GM23338 (cell line): ENCODE data around the gene RAB31. TPM values are rescaled to one million over a fixed set of nuclear protein-coding genes. Genes with fewer than 3 reads are reported as not detected.

Source experiments
- ATAC-seq: fragments of 200-7000 bp; cut with Tn5 transposase; 3 replicates; pipeline ENCODE4 v1.9.1; 2020
- DNase-seq: peaks from one replicate; pipeline ENCODE4 v3.0.0-alpha.2; 2015; ENCODE audit warnings: low spot score
- H2AFZ ChIP-seq: fragments of 200-600 bp; sonication (generic); 2 replicates; pipeline ENCODE4 v1.8.0; 2016; ENCODE audit warnings: antibody characterized with exemption, mild to moderate bottlenecking, moderate library complexity
- H3F3A ChIP-seq: fragments of 200-600 bp; sonication (generic); replicated peaks from 2 replicates; pipeline ENCODE4 v1.8.0; 2017; ENCODE audit warnings: antibody characterized with exemption, mixed run types, low read depth
- H3K27ac ChIP-seq: fragments of 200-600 bp; sonication (generic); 2 replicates; pipeline ENCODE4 v1.6.1; 2016; ENCODE audit warnings: low read depth
- H3K27me3 ChIP-seq: fragments of 200-600 bp; sonication (generic); 2 replicates; pipeline ENCODE4 v1.8.0; 2016; ENCODE audit warnings: mild to moderate bottlenecking, mixed run types, moderate library complexity; ENCODE audit not compliant: insufficient read depth
- H3K36me3 ChIP-seq: fragments of 200-600 bp; sonication (generic); 2 replicates; pipeline ENCODE4 v1.8.0; 2016; ENCODE audit warnings: mild to moderate bottlenecking; ENCODE audit not compliant: insufficient read depth
- H3K4me1 ChIP-seq: fragments of 200-600 bp; sonication (generic); 2 replicates; pipeline ENCODE4 v1.8.0; 2016; ENCODE audit warnings: mild to moderate bottlenecking, moderate library complexity; ENCODE audit not compliant: insufficient read depth
- H3K4me2 ChIP-seq: fragments of 200-600 bp; sonication (generic); 2 replicates; pipeline ENCODE4 v1.7.1; 2017; ENCODE audit warnings: mixed run types
- H3K4me3 ChIP-seq: fragments of 200-600 bp; sonication (generic); 2 replicates; pipeline ENCODE4 v1.6.1; 2016; ENCODE audit warnings: mixed run types
- H3K79me2 ChIP-seq: fragments of 200-600 bp; sonication (generic); replicated peaks from 2 replicates; pipeline ENCODE4 v1.8.0; 2017; ENCODE audit warnings: mild to moderate bottlenecking; ENCODE audit not compliant: insufficient read depth
- H3K9me2 ChIP-seq: fragments of 200-600 bp; sonication (generic); 2 replicates; pipeline ENCODE4 v1.8.0; 2017; ENCODE audit not compliant: insufficient read depth
- H4K20me1 ChIP-seq: fragments of 200-600 bp; sonication (generic); replicated peaks from 2 replicates; pipeline ENCODE4 v1.8.0; 2017; ENCODE audit warnings: mild to moderate bottlenecking; ENCODE audit not compliant: insufficient read depth
- H3K27ac Mint-ChIP-seq: 2 replicates; pipeline ENCODE4 v1.8.0; 2020; ENCODE audit warnings: inconsistent platforms, mild to moderate bottlenecking, moderate library complexity, mixed read lengths
- H3K27me3 Mint-ChIP-seq: 3 replicates; pipeline ENCODE4 v1.8.0; 2022; ENCODE audit warnings: low read depth, mild to moderate bottlenecking, moderate library complexity, mixed read lengths, inconsistent platforms; ENCODE audit not compliant: insufficient read depth, poor library complexity
- H3K36me3 Mint-ChIP-seq: 3 replicates; pipeline ENCODE4 v1.8.0; 2021; ENCODE audit warnings: low read depth, mild to moderate bottlenecking, inconsistent platforms, moderate library complexity, mixed read lengths
- H3K4me1 Mint-ChIP-seq: 3 replicates; pipeline ENCODE4 v1.8.0; 2020; ENCODE audit warnings: mild to moderate bottlenecking, inconsistent platforms, mixed read lengths
- H3K4me3 Mint-ChIP-seq: 3 replicates; pipeline ENCODE4 v1.8.0; 2021; ENCODE audit warnings: moderate library complexity, mild to moderate bottlenecking, inconsistent platforms, mixed read lengths
- H3K9me3 Mint-ChIP-seq: 3 replicates; pipeline ENCODE4 v1.8.0; 2020; ENCODE audit warnings: moderate library complexity, mild to moderate bottlenecking, inconsistent platforms, mixed read lengths
- CREB1 ChIP-seq: fragments of 250-450 bp; sonication (Bioruptor Pico); IDR thresholded peaks from 2 replicates; pipeline ENCODE4 v1.5.0; 2020; ENCODE audit warnings: low read depth, mild to moderate bottlenecking, moderate library complexity
- CTCF ChIP-seq, 2 experiments: fragments of 200-600 bp in 1 of 2; sonication (generic) in 1 of 2; conservative IDR thresholded peaks; 2 replicates each; pipeline versions ENCODE4 v1.5.1 to v1.6.1; 2016 to 2017; ENCODE audit warnings: antibody characterized with exemption in 2 of 2, low read depth in 2 of 2, mild to moderate bottlenecking in 2 of 2, moderate library complexity in 1 of 2
- ETS1 ChIP-seq: IDR thresholded peaks from 2 replicates; pipeline ENCODE4 v1.6.1; 2016; ENCODE audit warnings: antibody characterized with exemption
- EZH2 ChIP-seq: fragments of 200-600 bp; sonication (generic); IDR thresholded peaks from one replicate; pipeline ENCODE4 v1.8.0; 2017; ENCODE audit warnings: antibody characterized with exemption, mild to moderate bottlenecking, low read depth; ENCODE audit not compliant: unreplicated experiment
- EZH2phosphoT487 ChIP-seq: fragments of 200-600 bp; sonication (generic); IDR thresholded peaks from one replicate; pipeline ENCODE4 v1.8.1; 2018; ENCODE audit warnings: antibody characterized with exemption; ENCODE audit not compliant: unreplicated experiment
- JUNB ChIP-seq: IDR thresholded peaks from one replicate; pipeline ENCODE4 v1.6.1; 2016; ENCODE audit warnings: antibody characterized with exemption; ENCODE audit not compliant: unreplicated experiment
- NANOG ChIP-seq: IDR thresholded peaks from 2 replicates; pipeline ENCODE4 v1.6.1; 2016; ENCODE audit warnings: antibody characterized with exemption, borderline replicate concordance
- POLR2AphosphoS5 ChIP-seq: IDR thresholded peaks from 2 replicates; pipeline ENCODE4 v1.6.1; 2016; ENCODE audit warnings: antibody characterized with exemption, low read depth
- REST ChIP-seq: IDR thresholded peaks from one replicate; pipeline ENCODE4 v1.6.1; 2018; ENCODE audit warnings: antibody characterized with exemption; ENCODE audit not compliant: unreplicated experiment
- STAT1 ChIP-seq: IDR thresholded peaks from one replicate; pipeline ENCODE4 v1.6.1; 2016; ENCODE audit warnings: antibody characterized with exemption; ENCODE audit not compliant: unreplicated experiment
- ZNF114 ChIP-seq: fragments of 250-450 bp; sonication (Bioruptor Pico); IDR thresholded peaks from 2 replicates; pipeline ENCODE4 v1.5.0; 2020; ENCODE audit warnings: mild to moderate bottlenecking, moderate library complexity
- ZNF331 ChIP-seq: fragments of 250-450 bp; sonication (Bioruptor Pico); IDR thresholded peaks from 2 replicates; pipeline ENCODE4 v1.5.0; 2020; ENCODE audit warnings: low read depth, mild to moderate bottlenecking, moderate library complexity
- ZNF462 ChIP-seq: fragments of 250-450 bp; sonication (Bioruptor Pico); IDR thresholded peaks from 2 replicates; pipeline ENCODE4 v1.5.0; 2020; ENCODE audit warnings: mild to moderate bottlenecking, moderate library complexity
- polyA plus RNA-seq: library from polyadenylated mRNA; unstranded; fragments of >200 nt; fragmentation: Nextera tagmentation; extraction: Ambion mirVana; gene quantifications from 2 replicates; pipeline ENCODE4 v1.2.1, GENCODE V29; 2016
- total RNA-seq: library from RNA; depleted of rRNA; stranded (reverse); fragments of >200 nt; shearing (Covaris generic); gene quantifications from 2 replicates; pipeline ENCODE4 v1.2.3, GENCODE V29; 2014

RAB31 gene
- total and polyA plus RNA-seq, 2 experiments from 2014 or later, result 33.8 to 46.1 TPM

GRCh38 chr18:9846162-9846925 is 138.2 kb downstream of the RAB31 start:
- Histone ChIP-seq H3K9me2 (no peaks in the 10 kb centered on the region; the same call in 1 of the 2 replicates), H3K4me1 (peaks cover 12% of the 10 kb centered on the region), H3K4me2 (no peak overlapping the region), H3K36me3 (no peaks in the 10 kb centered on the region), H3F3A (0 out of 2 replicates have a peak, but pooled peaks cover 3% of the 10 kb centered on the region), H3K79me2 (no peaks in the 10 kb centered on the region), H3K4me3 (no peak overlapping the region), H2AFZ (no peak overlapping the region), H4K20me1 (no peaks in the 10 kb centered on the region), H3K27ac (no peak overlapping the region), H3K27me3 (no peaks in the 10 kb centered on the region)
- H3K4me1 Mint-ChIP-seq, result peaks cover 24% of the 10 kb centered on the region
- no peak overlapping the region for H3K4me3 Mint-ChIP-seq
- no peaks in the 10 kb centered on the region; the same call in 2 of the 3 replicates for H3K36me3 Mint-ChIP-seq
- H3K27ac Mint-ChIP-seq, result no peak overlapping the region
- TF ChIP-seq EZH2phosphoT487 (no peak), CTCF (conservative IDR thresholded peaks at IDR 0.05; ENCODE audit: low read depth in 2 of 2) (no peak), ZNF462 (CRISPR knock-in tag) (no peak), POLR2AphosphoS5 (no peak), ZNF114 (CRISPR knock-in tag) (no peak), REST (no peak), STAT1 (no peak), ZNF331 (no peak), ETS1 (no peak), JUNB (no peak), NANOG (no peak), EZH2 (no peak), CREB1 (CRISPR knock-in tag) (no peak)
- peaks cover 2% of the 10 kb centered on the region for H3K27me3 Mint-ChIP-seq
- no peak for DNase-seq
- H3K9me3 Mint-ChIP-seq, result no peaks in the 10 kb centered on the region; the same call in 2 of the 3 replicates
- no peak for ATAC-seq
